HL-60 (cell line): ENCODE results near the gene DACT2.

ENCODE experiments used
- DNase-seq, 2 experiments: peaks; one replicate each; pipeline ENCODE4 v3.0.0-alpha.2; 2010 to 2020; ENCODE audit warnings: low read depth in 1 of 2, low spot score in 1 of 2
- H3K27ac ChIP-seq: fragments of 250-450 bp; sonication (Bioruptor Pico); replicated peaks from 2 replicates; pipeline ENCODE4 v1.5.1; 2020; ENCODE audit warnings: mild to moderate bottlenecking, moderate library complexity
- H3K27me3 ChIP-seq: fragments of 250-450 bp; sonication (Bioruptor Pico); 2 replicates; pipeline ENCODE4 v1.5.1; 2021; ENCODE audit warnings: mild to moderate bottlenecking, moderate library complexity; ENCODE audit not compliant: insufficient read depth, poor library complexity, severe bottlenecking
- H3K4me3 ChIP-seq: replicated peaks from 2 replicates; pipeline ENCODE4 v1.5.1; 2011; ENCODE audit warnings: mild to moderate bottlenecking, control low read depth, low read length; ENCODE audit not compliant: insufficient read depth
- GABPA ChIP-seq: IDR thresholded peaks from 2 replicates; pipeline ENCODE4 v1.6.1; 2012; ENCODE audit warnings: low read depth
- POLR2AphosphoS5 ChIP-seq: IDR thresholded peaks from 2 replicates; pipeline ENCODE4 v1.6.1; 2012; ENCODE audit warnings: low read depth
- SPI1 ChIP-seq: IDR thresholded peaks from 2 replicates; pipeline ENCODE4 v1.6.1; 2012; ENCODE audit warnings: low read depth, mild to moderate bottlenecking, borderline replicate concordance
- TF ChIP-seq, protein P1 (sequence below): IDR thresholded peaks from one replicate; pipeline ENCODE4 v1.5.1; 2011; ENCODE audit warnings: low read length, control low read depth, inconsistent platforms; ENCODE audit not compliant: insufficient read depth
- TF ChIP-seq, protein P2 (sequence below): IDR thresholded peaks from 2 replicates; pipeline ENCODE4 v1.6.1; 2012; ENCODE audit warnings: low read depth; ENCODE audit not compliant: insufficient replicate concordance

The DACT2 gene

DNA sequence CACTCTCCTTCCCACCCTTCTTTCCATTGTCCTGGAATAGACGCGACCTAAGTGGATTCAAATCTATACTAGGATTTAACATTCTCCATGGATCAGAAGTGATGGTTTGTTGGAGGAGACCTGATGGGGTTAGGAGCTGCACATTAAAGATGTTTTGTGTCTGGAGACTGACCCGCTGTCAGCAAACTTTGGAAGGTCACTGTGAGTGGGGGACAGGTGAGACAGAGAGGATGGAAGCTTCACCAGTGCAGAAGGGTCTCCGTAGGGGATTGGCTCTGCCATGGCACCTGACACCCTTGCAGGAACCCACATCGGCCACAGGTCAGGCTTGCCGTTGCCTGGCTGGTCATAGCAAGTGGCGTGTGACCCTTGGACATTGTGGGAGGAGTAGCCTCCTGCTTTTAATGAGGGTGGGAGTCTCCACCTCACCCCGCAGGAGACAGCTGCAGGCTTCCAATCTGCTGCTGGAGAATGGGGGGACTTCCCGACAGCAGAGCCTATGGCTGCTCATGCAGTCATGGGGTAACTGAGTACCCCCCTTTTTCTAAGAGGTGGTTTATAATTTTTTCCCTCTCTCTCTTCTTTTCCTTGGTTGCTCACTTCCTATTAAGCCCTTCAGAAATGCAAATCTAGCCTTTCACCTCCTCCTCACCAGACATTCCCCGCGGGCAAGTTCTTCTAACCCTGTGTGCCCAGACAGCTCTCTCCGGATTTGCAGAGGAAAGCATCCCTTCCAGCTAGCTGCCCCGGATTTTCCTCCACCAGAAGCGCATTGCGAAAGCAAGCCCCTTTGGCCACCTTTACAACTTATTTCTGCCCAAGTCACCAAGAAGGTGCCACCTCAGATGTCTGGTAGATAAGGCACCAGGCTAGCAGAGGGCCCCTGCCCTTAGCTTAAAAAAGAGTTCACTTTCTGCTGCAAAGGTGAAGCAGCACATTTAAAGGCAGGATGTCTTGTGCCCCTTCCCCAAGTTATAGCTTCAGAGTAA, 53.5 kb downstream of the DACT2 start:
- no peak for DNase-seq
- no peak overlapping the region for H3K4me3 ChIP-seq
- H3K27ac ChIP-seq: no peak overlapping the region
- TF ChIP-seq POLR2AphosphoS5 (no peak), GABPA (no peak), SPI1 (no peak)
- TF ChIP-seq, protein P1, sequence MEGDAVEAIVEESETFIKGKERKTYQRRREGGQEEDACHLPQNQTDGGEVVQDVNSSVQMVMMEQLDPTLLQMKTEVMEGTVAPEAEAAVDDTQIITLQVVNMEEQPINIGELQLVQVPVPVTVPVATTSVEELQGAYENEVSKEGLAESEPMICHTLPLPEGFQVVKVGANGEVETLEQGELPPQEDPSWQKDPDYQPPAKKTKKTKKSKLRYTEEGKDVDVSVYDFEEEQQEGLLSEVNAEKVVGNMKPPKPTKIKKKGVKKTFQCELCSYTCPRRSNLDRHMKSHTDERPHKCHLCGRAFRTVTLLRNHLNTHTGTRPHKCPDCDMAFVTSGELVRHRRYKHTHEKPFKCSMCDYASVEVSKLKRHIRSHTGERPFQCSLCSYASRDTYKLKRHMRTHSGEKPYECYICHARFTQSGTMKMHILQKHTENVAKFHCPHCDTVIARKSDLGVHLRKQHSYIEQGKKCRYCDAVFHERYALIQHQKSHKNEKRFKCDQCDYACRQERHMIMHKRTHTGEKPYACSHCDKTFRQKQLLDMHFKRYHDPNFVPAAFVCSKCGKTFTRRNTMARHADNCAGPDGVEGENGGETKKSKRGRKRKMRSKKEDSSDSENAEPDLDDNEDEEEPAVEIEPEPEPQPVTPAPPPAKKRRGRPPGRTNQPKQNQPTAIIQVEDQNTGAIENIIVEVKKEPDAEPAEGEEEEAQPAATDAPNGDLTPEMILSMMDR: no peak
- TF ChIP-seq, protein P2, sequence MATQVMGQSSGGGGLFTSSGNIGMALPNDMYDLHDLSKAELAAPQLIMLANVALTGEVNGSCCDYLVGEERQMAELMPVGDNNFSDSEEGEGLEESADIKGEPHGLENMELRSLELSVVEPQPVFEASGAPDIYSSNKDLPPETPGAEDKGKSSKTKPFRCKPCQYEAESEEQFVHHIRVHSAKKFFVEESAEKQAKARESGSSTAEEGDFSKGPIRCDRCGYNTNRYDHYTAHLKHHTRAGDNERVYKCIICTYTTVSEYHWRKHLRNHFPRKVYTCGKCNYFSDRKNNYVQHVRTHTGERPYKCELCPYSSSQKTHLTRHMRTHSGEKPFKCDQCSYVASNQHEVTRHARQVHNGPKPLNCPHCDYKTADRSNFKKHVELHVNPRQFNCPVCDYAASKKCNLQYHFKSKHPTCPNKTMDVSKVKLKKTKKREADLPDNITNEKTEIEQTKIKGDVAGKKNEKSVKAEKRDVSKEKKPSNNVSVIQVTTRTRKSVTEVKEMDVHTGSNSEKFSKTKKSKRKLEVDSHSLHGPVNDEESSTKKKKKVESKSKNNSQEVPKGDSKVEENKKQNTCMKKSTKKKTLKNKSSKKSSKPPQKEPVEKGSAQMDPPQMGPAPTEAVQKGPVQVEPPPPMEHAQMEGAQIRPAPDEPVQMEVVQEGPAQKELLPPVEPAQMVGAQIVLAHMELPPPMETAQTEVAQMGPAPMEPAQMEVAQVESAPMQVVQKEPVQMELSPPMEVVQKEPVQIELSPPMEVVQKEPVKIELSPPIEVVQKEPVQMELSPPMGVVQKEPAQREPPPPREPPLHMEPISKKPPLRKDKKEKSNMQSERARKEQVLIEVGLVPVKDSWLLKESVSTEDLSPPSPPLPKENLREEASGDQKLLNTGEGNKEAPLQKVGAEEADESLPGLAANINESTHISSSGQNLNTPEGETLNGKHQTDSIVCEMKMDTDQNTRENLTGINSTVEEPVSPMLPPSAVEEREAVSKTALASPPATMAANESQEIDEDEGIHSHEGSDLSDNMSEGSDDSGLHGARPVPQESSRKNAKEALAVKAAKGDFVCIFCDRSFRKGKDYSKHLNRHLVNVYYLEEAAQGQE: no peak
- no peaks in the 10 kb centered on the region for H3K27me3 ChIP-seq

DNA sequence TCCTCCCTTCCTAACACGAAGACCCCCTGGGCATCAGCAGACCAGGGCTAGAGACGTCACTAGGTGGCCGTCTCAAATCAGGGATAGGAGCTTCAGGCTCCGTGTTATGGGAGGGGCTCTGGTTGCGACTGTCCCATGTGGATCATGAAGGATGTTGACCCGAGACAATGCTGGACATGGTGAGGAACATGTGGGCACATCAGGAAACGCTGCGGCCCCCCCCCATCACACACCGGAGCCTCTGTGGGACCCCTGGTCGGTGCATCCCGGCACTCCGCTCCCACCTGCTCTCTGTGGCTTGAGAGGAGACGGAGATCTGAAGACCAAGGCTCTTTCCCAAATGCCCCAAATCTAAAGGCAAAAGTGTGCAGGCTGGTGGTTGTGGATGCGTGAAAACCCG, 54.2 kb downstream of the DACT2 start:
- H3K27me3 ChIP-seq: no peaks in the 10 kb centered on the region
- H3K4me3 ChIP-seq: no peak overlapping the region
- DNase-seq: no peak
- TF ChIP-seq GABPA: no peak
- TF ChIP-seq, protein P1: no peak
- no peak for TF ChIP-seq POLR2AphosphoS5
- TF ChIP-seq, protein P2: no peak
- TF ChIP-seq SPI1: no peak
- H3K27ac ChIP-seq: no peak overlapping the region

DNA sequence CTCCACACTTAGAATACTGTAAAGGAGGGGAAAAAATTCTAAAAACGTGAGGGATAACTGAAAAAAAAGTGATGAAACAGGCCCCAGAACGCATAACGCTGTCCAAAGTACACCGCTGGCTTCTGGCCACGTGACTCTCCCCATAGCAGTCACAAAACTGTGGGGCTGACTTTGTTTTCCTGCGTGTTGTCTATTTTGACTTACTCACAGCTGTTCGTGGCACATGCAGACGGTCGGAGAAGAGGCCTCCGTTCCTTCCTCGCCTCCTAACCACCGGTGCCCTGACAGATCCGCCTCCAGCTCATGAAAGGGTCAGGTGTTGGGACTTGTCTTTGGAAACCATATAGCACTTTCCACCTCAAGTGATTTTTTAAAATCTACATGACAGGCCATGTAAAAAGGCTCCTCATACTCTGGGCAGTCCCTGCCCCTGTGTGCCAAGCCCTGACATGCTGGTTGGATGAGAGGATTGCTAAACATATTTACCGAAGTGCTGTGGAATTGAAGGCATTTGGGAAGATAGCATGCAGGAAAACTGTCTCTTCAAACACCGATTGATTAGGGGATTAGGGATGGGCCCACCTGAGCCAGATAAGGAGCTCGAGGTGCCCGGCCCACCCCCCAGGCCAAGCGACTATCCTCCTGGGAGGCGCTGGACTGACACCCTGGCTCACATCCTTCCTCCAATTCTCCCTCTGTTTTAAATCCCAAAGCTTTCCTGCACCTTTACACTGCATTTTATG, 54.8 kb downstream of the DACT2 start:
- H3K27ac ChIP-seq: no peak overlapping the region

More for the DNA sequence above, 54.8 kb downstream of the DACT2 start:
- no peaks in the 10 kb centered on the region for H3K27me3 ChIP-seq
- no peak for DNase-seq
- no peak overlapping the region for H3K4me3 ChIP-seq
- no peak for TF ChIP-seq GABPA
- TF ChIP-seq SPI1: no peak
- TF ChIP-seq, protein P2: no peak
- TF ChIP-seq, protein P1: no peak
